Fibroblast of lung (primary cell): ENCODE data around the gene MYO18B. TPM values are rescaled to one million over a fixed set of nuclear protein-coding genes. Genes with fewer than 3 reads are reported as not detected.

Source experiments
- DNase-seq, 2 donors: peaks; one replicate each; pipeline versions ENCODE4 v3.0.0 to v3.0.0-alpha.2; 2010; ENCODE audit warnings: low read depth in 2 of 2
- H2AFZ ChIP-seq: 2 replicates; pipeline ENCODE4 v1.5.1; 2012; ENCODE audit warnings: low read length, control low read depth, inconsistent platforms
- H3K27ac ChIP-seq: 2 replicates; pipeline ENCODE4 v1.5.1; 2011; ENCODE audit warnings: low read length, control low read depth; ENCODE audit not compliant: insufficient read depth
- H3K27me3 ChIP-seq: 2 replicates; pipeline ENCODE4 v1.5.1; 2011; ENCODE audit warnings: mild to moderate bottlenecking, low read length; ENCODE audit not compliant: control insufficient read depth, insufficient read depth
- H3K36me3 ChIP-seq: 2 replicates; pipeline ENCODE4 v1.5.1; 2011; ENCODE audit warnings: low read length; ENCODE audit not compliant: control insufficient read depth, insufficient read depth
- H3K4me1 ChIP-seq: 2 replicates; pipeline ENCODE4 v1.5.1; 2011; ENCODE audit warnings: low read length; ENCODE audit not compliant: control insufficient read depth, insufficient read depth; ENCODE audit errors: extremely low read depth
- H3K4me2 ChIP-seq: 2 replicates; pipeline ENCODE4 v1.5.1; 2011; ENCODE audit warnings: low read length, control low read depth; ENCODE audit not compliant: insufficient read depth; ENCODE audit errors: extremely low read depth
- H3K4me3 ChIP-seq, 4 experiments: fragments of 200-600 bp in 1 of 4; sonication (generic) in 1 of 4; replicated peaks in 1 of 4; 2 replicates each; pipeline ENCODE4 v1.5.1; 2011 to 2016; ENCODE audit warnings: low read length in 4 of 4, low read depth in 3 of 4, mild to moderate bottlenecking in 3 of 4, control low read depth in 2 of 4, inconsistent platforms in 1 of 4, mixed read lengths in 1 of 4; ENCODE audit not compliant: insufficient read depth in 1 of 4; ENCODE audit errors: control extremely low read depth in 1 of 4
- H3K79me2 ChIP-seq: 2 replicates; pipeline ENCODE4 v1.5.1; 2012; ENCODE audit warnings: mild to moderate bottlenecking, low read length, inconsistent platforms; ENCODE audit not compliant: control insufficient read depth, insufficient read depth
- H3K9ac ChIP-seq: 2 replicates; pipeline ENCODE4 v1.5.1; 2011; ENCODE audit warnings: mild to moderate bottlenecking, low read length, control low read depth; ENCODE audit not compliant: insufficient read depth
- H3K9me3 ChIP-seq: 2 replicates; pipeline ENCODE4 v1.5.1; 2012; ENCODE audit warnings: low read depth, low read length; ENCODE audit not compliant: control insufficient read depth, insufficient read depth
- H4K20me1 ChIP-seq: 2 replicates; pipeline ENCODE4 v1.5.1; 2011; ENCODE audit warnings: low read length; ENCODE audit not compliant: control insufficient read depth, insufficient read depth; ENCODE audit errors: extremely low read depth
- CTCF ChIP-seq, 2 donors: IDR thresholded peaks in 1 of 2; conservative IDR thresholded peaks in 1 of 2; 1 replicate in 1 of 2; 2 replicates in 1 of 2; pipeline ENCODE4 v1.5.1; 2011 to 2012; ENCODE audit warnings: low read length in 2 of 2, control low read depth in 1 of 2, inconsistent platforms in 1 of 2, low read depth in 1 of 2, mild to moderate bottlenecking in 1 of 2
- EZH2 ChIP-seq: IDR thresholded peaks from 2 replicates; pipeline ENCODE4 v1.5.1; 2012; ENCODE audit warnings: low read length, control low read depth, mild to moderate bottlenecking; ENCODE audit errors: missing control alignments
- polyA plus RNA-seq, 2 donors: library from polyadenylated mRNA; depleted of rRNA in 1 of 2; stranded (reverse) in 1 of 2; unstranded in 1 of 2; fragments of >200 nt; gene quantifications; 2 replicates each; pipeline ENCODE4 v1.2.1, GENCODE V29; 2011 to 2012; ENCODE audit warnings: missing spikeins in 1 of 2
- total RNA-seq: library from RNA; depleted of rRNA; stranded (reverse); fragments of >200 nt; gene quantifications from 2 replicates; pipeline ENCODE4 v1.2.1, GENCODE V29; 2014

The MYO18B gene
- total and polyA plus RNA-seq, 2 donors (not counting 1 experiment from before 2014, with no cell fraction given) = 0.17 TPM; not detected in 1

GRCh38 chr22:25962711-25963110 is 220.7 kb downstream of the MYO18B start:
- no peak overlapping the region for H3K9ac ChIP-seq
- H3K4me2 ChIP-seq = no peak overlapping the region
- H4K20me1 ChIP-seq = no peaks in the 10 kb centered on the region
- TF ChIP-seq CTCF (conservative IDR thresholded peaks at IDR 0.05 in 1 of 2, IDR thresholded peaks at IDR 0.05 in 1 of 2; ENCODE audit: low read depth in 1 of 2, low read length in 2 of 2) (no peak), EZH2 (no peak)
- DNase-seq = no peak
- no peaks in the 10 kb centered on the region for H3K4me1 ChIP-seq
- no peak overlapping the region for H3K27ac ChIP-seq
- H3K36me3 ChIP-seq = no peaks in the 10 kb centered on the region
- no peak overlapping the region for H3K4me3 ChIP-seq
- no peaks in the 10 kb centered on the region for H3K79me2 ChIP-seq
- no peak overlapping the region for H2AFZ ChIP-seq
- no peaks in the 10 kb centered on the region for H3K9me3 ChIP-seq
- H3K27me3 ChIP-seq = no peaks in the 10 kb centered on the region

GRCh38 chr22:25964961-25965730 is 223.2 kb downstream of the MYO18B start:
- Histone ChIP-seq H3K27me3 (no peaks in the 10 kb centered on the region), H3K36me3 (no peaks in the 10 kb centered on the region), H3K9me3 (no peaks in the 10 kb centered on the region), H3K4me2 (no peak overlapping the region), H3K79me2 (no peaks in the 10 kb centered on the region), H3K4me3 (no peak overlapping the region), H3K27ac (no peak overlapping the region), H3K9ac (no peak overlapping the region), H3K4me1 (no peaks in the 10 kb centered on the region), H2AFZ (no peak overlapping the region), H4K20me1 (no peaks in the 10 kb centered on the region)
- TF ChIP-seq EZH2 (no peak), CTCF (conservative IDR thresholded peaks at IDR 0.05 in 1 of 2, IDR thresholded peaks at IDR 0.05 in 1 of 2; ENCODE audit: low read depth in 1 of 2, low read length in 2 of 2) (no peak)
- no peak for DNase-seq

- no peak for DNase-seq
- Histone ChIP-seq H3K4me1 (no peaks in the 10 kb centered on the region), H3K79me2 (no peaks in the 10 kb centered on the region), H3K27me3 (no peaks in the 10 kb centered on the region), H4K20me1 (no peaks in the 10 kb centered on the region), H2AFZ (no peak overlapping the region), H3K36me3 (no peaks in the 10 kb centered on the region), H3K27ac (no peak overlapping the region), H3K9ac (no peak overlapping the region), H3K9me3 (no peaks in the 10 kb centered on the region), H3K4me2 (no peak overlapping the region), H3K4me3 (no peak overlapping the region)
- TF ChIP-seq CTCF (conservative IDR thresholded peaks at IDR 0.05 in 1 of 2, IDR thresholded peaks at IDR 0.05 in 1 of 2; ENCODE audit: low read depth in 1 of 2, low read length in 2 of 2) = no peak
- TF ChIP-seq EZH2 = no peak
Measured at GRCh38 chr22:25966448-25966913, 224.5 kb downstream of the MYO18B start.
